ENCODE data around the gene ELMO3.
A peak's percentile ranks its signal among the peaks of the same experiment; 100 is the strongest.

Gene ELMO3

DNA sequence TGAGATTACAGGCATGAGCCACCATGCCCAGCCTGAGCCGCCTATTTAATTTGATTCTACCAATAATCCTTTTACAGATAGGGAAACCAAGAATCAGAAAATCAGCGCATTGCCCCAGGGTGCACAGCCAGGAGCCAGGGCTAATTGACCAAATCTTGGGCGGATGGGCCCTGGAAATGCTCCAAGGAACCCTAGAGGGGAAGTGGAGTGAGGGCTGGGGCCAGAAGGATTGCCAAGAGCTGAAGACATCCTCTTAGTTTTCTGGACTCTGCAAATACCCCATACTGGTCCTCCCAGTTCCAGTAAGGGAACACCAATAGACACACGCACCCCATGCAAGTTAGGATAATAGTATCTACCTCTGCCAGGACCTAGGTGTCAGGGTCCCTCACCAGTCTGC lies 44.5 kb downstream of the ELMO3 start:
- no peak for DNase-seq (ENCODE audit: low spot score)

GRCh38 chr16:67244387-67245185 lies 45.7 kb downstream of the ELMO3 start:
- DNase-seq (ENCODE audit: low spot score), result peak; percentile 68

DNA sequence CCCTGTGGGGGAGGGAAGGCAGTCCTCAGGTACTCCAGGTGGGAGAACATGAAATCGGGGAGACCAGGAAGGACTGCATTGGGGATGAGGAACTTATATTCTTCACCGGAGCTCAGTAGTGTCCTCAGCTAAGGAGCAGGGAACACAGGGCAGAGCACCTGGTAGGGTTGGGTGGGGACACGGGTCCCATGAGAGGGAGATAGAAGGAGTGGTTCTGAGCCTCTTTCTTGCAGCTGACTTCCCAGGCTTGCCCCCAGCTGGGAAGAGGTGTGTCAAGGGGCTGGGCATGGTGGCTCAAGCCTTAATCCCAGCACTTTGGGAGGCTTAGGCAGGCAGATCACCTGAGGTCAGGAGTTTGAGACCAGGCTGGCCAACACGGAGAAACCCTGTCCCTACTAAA lies 46.3 kb downstream of the ELMO3 start:
- no peak for DNase-seq (ENCODE audit: low spot score)

DNA sequence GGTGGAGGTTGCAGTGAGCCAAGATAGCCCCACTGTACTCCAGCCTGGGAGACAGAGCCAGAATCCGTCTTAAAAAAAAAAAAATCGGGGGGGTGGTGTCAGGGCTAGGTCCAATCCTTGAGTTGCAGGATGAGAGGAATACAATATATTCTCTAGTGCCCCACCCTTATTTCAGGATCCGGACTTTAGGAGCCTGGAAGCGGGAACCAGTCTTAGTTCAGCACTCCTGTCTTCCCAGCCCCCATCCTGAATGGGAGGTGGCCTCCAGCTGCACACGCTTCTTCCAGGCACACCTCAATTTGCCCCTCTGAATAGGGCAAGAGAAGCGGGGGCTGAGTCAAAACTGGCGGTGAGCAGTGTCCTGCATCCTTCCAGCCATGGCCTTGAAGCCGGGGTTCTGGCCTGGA lies 46.7 kb downstream of the ELMO3 start:
- no peak for DNase-seq (ENCODE audit: low spot score)

GRCh38 chr16:67246081-67246755 lies 47.3 kb downstream of the ELMO3 start:
- DNase-seq (ENCODE audit: low spot score), result peak; percentile 89

DNA sequence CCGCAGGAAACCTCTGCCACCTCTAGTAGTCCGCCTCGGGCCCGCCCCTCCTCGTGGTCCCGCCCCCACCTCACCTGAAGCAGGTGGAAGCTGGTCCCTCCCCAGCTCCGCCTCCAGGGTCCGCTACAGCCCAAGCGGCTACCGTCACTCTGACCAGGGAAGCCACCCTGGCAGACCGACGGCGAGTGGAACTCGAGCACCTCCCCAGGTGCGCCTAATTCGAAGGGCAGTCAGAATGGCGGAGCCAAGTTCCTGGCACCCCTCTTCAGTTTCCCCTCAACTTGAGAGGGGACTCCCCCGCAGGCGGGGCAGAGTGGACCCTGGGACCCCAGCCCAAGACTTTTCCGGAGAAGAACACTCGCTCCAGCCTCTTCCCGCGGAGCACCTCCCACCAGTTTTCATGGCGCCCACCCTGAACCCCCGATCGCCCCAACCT lies 47.8 kb downstream of the ELMO3 start:
- peak; percentile 68 for DNase-seq (ENCODE audit: low spot score)

DNA sequence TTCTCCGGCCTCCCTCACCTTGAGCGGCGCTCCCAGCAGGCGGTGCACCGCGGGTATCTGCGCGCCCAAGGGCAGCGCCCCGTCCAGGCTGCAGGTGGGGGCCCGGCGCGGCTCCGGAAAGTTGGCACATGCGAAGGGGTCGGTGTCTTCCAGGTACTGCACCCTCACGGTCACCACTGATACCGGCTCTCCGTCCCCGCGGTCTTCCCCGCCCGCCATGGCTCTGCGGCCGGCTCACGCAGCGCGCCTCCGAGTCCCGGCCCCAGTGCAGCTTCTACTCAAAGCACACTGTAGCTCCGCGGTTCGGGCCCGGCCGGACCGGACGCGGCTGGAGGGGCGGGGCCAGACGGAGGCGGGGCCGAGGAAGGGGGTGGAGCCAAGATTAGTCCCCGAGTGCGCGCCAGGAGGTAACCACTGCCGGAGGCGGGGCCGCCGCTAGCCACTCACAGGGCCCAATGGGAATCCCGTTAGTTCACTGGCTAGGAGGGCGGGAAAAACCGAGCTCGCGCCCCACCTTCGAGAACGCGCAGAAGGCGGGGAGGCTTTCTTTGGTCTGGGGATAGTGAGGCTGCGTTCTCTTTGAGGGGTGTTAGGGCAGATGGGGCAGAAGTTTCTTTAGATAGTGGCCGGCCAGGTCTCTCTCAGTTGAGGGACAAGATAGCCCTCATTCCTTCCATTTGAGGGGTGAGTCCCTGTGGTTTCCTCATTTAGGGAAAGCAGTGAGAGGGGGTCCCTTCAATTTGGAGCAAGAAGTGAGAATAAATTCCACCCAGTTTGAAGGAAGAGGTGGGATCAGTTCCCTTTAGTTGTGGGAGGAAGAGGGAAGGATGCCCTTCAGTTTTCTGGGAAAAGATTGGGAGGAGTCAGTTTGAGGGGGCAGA lies 48.5 kb downstream of the ELMO3 start, which contains the start of gene FHOD1:
Gene FHOD1 (minus strand): TSS at position 290 of the 881 bp plus-strand sequence. CDS start 71 bp downstream, at position 219.
- peak; percentile 96 for DNase-seq (ENCODE audit: low spot score)

GRCh38 chr16:67248073-67248400 lies 49.1 kb downstream of the ELMO3 start:
- DNase-seq (ENCODE audit: low spot score), result peak; percentile 52

- DNase-seq (ENCODE audit: low spot score), result peak; percentile 63
Observed at GRCh38 chr16:67248401-67249177, 49.7 kb downstream of the ELMO3 start, which contains the start of gene SLC9A5. SLC9A5 (plus strand) TSS chr16:67248979; CDS start chr16:67249015, 36 bp downstream.

DNA sequence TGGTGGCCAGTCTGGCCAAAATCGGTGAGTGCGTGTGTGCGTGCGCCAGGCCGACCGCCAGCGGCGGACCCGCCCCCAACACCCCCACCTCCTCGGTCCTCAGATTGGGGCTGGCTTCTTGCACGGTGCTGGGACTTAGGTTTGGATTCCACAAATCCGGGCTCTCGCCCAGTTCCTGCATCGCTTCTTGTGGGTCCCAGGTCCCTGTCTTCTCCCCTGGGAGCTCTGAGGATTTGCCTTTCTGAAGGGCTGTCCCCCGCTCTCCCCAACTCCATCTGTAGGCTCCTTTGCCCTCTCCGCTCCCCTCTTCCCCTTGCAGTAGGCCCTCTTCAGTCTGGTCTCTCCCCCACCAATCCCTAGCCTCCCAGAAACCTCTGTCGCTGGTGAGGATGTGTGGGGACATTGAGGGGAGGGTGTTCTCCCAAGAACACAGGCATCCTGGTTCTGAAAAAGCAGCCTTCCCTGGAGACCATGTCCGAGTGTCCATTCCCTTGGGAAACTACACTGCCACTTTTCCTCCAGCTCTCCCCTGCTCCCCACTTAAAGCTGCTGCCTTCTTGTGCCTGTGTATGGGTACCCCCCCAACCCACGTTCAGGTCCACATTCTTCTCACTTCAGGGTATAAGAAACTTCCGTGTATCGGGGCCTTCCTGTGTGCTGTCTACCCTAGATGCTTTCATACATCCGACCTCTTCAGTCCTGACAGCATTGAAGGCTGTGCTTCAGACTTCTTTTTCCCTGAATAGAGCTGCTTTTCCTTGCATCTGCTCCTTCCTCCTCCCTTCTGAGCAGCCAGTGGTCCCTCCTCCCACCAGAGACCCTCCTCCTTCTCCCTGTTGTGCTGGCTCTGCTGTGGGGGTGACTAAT lies 50.5 kb downstream of the ELMO3 start:
- peak; percentile 64 for DNase-seq (ENCODE audit: low spot score)

DNA sequence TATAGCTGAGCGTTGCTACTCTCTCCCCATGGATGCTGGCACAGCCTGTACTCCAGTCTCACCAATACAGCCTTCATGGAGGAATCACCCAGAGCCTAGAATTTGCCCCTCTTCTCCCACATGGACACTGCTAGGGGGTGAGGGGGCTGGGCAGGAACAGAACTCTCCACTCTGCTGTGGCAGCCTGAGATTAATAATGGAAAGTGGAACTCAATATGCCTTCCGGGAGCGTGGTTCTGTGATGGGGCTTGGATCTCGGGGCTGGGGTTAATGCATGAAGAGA lies 51.1 kb downstream of the ELMO3 start:
- peak; percentile 53 for DNase-seq (ENCODE audit: low spot score)

GRCh38 chr16:67252609-67253497 lies 53.9 kb downstream of the ELMO3 start:
- DNase-seq (ENCODE audit: low spot score), result peak; percentile 53

All from left forelimb (tissue), 1 donor.